Hematopoietic multipotent progenitor cell treated with erythropoietin and hydrocortisone succinate and interleukin-3 and kit ligand, for 6 days (in vitro differentiated cells): Measurements from ENCODE around the gene SLC12A4.
"Not testable (repeated sequence)": the region's sequence is repeated elsewhere in the genome, so short reads cannot be mapped to it uniquely, and the experiment has no call there.

Source experiments
- DNase-seq: peaks from one replicate; pipeline ENCODE4 v3.0.0-alpha.2; 2015

SLC12A4 gene

DNA sequence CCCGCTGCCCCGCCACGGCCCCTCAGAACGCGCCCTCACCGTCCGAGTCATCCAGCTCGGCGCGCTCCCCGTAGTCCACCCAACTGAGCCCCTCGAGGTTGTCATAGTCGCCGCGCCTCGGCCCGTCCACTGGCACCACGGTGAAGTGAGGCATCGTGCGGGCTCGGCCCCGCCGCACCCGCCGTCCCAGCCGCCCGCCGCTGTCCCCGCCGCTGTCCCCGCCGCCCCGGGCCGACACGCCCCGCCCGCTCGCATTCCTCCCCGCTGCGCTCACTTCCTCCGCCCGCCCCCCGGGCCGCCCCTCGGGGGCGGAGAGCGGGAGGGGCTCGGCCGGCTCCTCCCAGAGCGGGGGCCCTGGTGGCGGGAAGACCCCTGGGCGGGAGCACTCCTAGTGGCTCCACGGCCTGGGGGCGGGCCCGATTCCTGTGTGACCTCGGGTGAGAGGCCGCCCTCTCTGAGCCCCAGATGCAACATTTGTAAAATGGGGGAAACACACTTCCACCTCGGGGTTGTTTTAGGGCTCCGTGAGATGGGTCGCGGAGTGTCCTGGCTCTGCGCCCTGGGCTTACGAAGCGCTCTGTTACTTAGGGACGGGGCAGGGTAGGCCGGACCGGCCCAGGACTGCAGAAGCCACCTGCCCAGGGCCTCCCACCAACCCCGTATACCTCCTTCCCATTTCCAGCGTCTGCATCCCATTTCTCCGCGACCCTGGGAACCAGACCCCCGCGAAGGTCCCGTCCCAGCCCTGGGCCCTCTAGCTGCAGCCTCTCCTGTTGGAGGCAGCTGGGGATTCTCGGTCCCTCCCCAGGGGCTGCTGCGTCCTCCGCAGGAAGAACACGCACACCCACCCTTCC lies at the start of gene SLC12A4:
SLC12A4 (minus strand) TSS at position 238 of the 854 bp plus-strand sequence; CDS start at position 154, 84 bp downstream.
- DNase-seq = peak; percentile 96

DNA sequence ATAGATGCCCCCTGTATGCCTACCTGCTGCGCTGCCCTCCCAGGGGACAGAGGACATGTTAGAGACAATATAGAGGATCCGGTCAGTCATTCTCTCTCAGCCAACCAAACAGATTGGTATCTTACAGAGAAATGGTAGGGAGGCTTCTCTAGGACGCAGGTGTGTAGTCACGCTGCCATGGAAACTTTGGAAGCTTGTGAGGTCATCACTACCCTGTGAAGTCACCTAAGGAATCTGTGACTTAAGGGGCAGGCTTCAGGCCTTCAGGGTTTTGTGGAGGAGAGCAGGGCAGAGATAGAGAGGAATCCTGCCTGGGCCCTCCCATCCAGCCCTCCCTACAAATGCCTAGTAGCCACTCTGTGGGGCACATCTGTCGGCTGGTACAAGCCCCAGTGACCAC lies 47.2 kb upstream of the SLC12A4 start, which contains the start of gene DPEP2NB:
DPEP2NB (minus strand) TSS at position 231 of the 400 bp plus-strand sequence; CDS start at position 90, 141 bp downstream.
- no peak for DNase-seq

DNA sequence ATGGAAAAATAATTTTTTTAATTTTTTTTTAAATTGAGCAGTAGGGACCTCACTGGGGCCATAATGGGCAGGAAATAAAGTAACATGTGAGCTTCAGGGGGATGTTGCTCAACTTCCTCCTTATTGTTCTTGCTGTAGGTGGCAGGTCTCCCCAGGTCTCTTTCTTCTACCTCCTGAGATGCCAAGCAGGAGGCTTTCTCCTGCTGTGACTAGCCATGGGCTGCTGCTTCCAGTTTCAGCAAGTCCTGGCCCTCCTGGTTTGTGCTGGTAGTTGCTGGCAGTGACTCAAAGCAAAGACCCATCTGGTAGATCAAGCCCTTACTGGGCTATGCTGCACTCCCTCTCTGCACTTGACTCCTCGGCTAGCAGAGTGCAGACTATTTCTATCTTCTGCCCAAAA lies 45.0 kb upstream of the SLC12A4 start:
- peak; percentile 54 for DNase-seq

DNA sequence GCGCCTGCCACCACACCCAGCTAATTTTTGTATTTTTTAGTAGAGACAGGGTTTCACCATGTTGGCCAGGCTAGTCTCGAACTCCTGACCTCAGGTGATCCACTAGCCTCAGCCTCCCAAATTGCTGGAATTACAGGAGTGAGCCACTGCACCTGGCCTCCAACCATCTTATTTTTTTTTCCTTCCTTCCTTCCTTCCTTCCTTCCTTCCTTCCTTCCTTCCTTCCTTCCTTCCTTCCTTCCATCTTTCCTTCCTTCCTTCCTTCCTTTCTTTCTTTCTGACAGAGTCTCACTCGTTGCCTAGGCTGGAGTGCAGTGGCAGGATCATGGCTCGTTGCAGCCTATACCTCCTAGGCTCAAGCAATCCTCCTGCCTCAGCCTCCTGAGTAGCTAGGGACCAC lies 41.4 kb upstream of the SLC12A4 start:
- not testable (repeated sequence) for DNase-seq

- no peak for DNase-seq
These were observed 40.8 kb upstream of the SLC12A4 start for GRCh38 chr16:68009157-68009735.

GRCh38 chr16:68005786-68006286 lies 37.4 kb upstream of the SLC12A4 start:
- peak; percentile 81 for DNase-seq

GRCh38 chr16:68005211-68005610 lies 36.8 kb upstream of the SLC12A4 start:
- DNase-seq = no peak

- no peak for DNase-seq
These were observed 34.6 kb upstream of the SLC12A4 start for GRCh38 chr16:68003031-68003430.

DNA sequence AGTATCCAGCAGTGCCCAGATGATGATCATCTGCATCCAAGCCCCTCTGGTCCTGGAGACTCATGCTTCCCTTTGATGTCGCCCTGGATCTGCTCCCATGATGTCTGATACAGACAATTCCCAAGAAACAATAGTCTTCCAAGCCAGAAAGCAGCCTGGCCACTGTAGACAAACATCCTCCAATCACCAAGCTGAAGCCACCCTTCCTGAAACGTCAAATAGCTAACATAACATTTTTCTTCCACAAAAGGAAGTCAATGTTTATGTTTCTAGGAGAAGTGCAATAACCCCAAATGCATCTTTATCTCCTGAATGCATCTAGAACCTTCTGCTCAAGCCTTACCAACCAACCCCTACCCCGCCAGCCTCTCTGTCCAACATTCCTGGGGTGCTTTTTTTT lies 32.0 kb upstream of the SLC12A4 start:
- DNase-seq = no peak

DNA sequence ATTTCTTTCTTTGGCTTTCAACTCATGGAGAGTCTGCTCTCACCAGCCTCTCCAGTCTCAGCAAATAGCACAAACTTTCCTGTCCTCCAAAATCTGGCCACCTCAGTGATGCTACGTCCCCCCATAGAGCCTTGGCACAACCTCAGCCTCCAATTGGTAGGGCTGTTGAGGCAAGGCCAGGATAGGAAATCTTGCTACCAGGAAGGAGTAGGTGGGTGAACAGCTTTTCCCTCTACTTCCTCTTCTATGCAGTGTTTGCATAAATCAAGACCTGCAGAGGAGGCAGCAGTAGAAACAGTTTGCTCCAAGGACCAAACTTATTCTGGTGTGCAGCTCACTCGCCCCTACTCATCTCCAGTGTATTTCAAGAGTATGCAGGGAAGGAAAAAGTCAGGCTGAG lies 31.5 kb upstream of the SLC12A4 start:
- DNase-seq = no peak

- peak; percentile 74 for DNase-seq
These were observed 30.6 kb upstream of the SLC12A4 start, which contains the start of gene DPEP2 for GRCh38 chr16:67998779-67999688. TSS of gene DPEP2 (minus strand) at chr16:67999484. CDS start at chr16:67993212, 6,272 bp downstream.

- not testable (repeated sequence) for DNase-seq
These were observed 29.9 kb upstream of the SLC12A4 start for GRCh38 chr16:67998231-67998778.

GRCh38 chr16:67996666-67997065 lies 28.2 kb upstream of the SLC12A4 start:
- peak; percentile 80 for DNase-seq

DNA sequence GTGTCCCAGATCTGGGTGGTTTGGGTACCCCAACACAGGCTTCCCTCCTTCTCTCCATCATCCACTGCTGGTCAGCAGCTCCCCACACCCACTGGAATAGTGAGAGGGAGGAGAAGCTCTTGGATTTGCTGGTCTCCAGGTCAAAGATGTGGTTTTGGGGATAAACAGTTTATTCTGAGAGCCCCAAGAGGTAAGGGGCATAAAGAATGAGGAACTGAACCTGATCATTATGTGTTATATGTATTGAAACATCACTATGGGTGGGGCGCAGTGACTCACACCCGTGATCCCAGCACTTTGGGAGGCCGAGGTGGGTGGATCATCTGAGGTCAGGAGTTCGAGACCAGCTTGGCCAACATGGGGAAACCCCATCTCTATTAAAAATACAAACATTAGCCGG lies 27.0 kb upstream of the SLC12A4 start:
- peak; percentile 47 for DNase-seq

GRCh38 chr16:67994040-67994408 lies 25.6 kb upstream of the SLC12A4 start:
- peak; percentile 65 for DNase-seq

- peak; percentile 92 for DNase-seq
These were observed 25.0 kb upstream of the SLC12A4 start for GRCh38 chr16:67993207-67994039.

DNA sequence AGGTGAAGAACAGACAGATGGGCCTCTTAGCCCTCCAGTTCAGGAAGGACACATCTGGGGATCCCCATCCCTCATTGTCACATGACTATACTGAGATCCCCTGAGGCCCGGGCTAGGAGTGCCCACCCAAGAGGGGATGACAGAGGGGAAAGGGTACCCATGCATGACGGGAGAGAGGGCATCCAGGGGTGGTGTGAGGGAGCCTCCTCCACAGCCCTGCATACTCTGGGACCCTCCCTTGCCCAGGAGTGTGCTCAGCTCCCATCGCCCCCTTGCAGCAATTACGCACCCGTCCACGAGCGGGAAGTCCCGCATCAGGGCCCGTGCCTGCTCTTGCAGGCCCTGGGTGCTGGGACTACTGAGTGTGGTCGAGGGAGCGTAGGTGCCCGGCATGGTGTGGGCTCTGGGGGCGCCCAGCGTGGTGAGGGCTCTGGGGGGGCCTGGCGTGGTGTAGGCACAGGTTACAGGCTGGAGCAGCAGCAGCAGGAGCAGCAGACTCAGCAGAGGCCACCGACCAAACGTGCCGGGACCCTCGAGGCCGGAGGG lies 24.3 kb upstream of the SLC12A4 start:
- no peak for DNase-seq

DNA sequence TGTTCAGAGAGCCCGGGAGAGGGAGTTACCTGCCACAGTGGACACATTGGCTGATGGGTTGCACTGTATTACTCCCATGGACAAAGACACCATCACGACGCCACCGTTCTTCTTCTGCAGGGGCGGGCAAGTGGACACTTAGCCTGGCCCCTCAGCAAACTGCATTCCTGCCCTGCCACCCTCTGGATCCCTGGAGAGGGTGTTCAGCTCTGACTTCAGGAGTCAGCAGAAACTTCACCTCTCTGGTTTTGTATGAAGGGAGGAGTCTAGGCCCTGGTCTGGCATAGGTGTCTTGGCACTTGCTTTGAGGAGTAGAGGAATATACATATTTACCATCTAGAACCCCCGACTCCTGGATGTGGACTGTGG lies 21.6 kb upstream of the SLC12A4 start:
- no peak for DNase-seq

- no peak for DNase-seq
These were observed 21.0 kb upstream of the SLC12A4 start for GRCh38 chr16:67989322-67990017.

GRCh38 chr16:67988675-67989074 lies 20.2 kb upstream of the SLC12A4 start:
- DNase-seq = no peak
